Uterus (tissue), 2 donors: Measurements from ENCODE around the gene NTNG1.

Experiments used
- CTCF ChIP-seq, 4 experiments: fragments of 200-600 bp in 2 of 4; fragments of 450-650 bp in 2 of 4; sonication (generic) in 2 of 4; IDR thresholded peaks; one replicate each; pipeline ENCODE4 v1.5.1; 2016 to 2019; ENCODE audit warnings: antibody characterized with exemption in 4 of 4, mild to moderate bottlenecking in 2 of 4, moderate library complexity in 1 of 4
- POLR2A ChIP-seq, 2 donors: fragments of 450-650 bp; IDR thresholded peaks; one replicate each; pipeline ENCODE4 v1.6.1; 2016; ENCODE audit warnings: antibody characterized with exemption in 2 of 2, mild to moderate bottlenecking in 1 of 2, moderate library complexity in 1 of 2

DNA sequence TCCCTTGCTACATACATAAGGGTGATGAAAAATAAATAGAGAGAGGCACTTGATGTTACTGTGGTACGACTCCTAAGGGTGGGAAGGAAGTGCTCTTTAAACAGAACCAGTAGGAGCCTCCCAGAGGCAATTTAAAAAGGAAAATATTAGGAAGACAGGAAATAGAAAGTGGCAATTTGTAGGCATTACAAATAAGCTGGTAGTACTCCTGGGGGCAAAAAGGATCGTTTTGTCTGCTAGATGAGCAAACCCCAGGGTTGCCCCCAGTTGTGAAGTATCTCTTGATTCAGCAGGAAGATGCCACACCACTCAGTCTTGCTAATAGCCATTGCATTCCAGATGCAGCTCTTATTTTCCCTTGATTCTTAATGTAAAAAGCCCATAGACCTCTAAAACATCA, 303.0 kb downstream of the NTNG1 start:
- TF ChIP-seq CTCF (IDR thresholded peaks at IDR 0.05) (no peak), POLR2A (IDR thresholded peaks at IDR 0.05) (no peak)
